Vagina (tissue), 2 donors: ENCODE data around the gene FOXD1.

Experiments
- CTCF ChIP-seq, 3 experiments: fragments of 450-650 bp in 2 of 3; fragments of 200-600 bp in 1 of 3; sonication (generic) in 1 of 3; IDR thresholded peaks; one replicate each; pipeline ENCODE4 v1.5.1; 2017 to 2019; ENCODE audit warnings: antibody characterized with exemption in 3 of 3, mild to moderate bottlenecking in 2 of 3, moderate library complexity in 2 of 3
- POLR2A ChIP-seq, 2 donors: fragments of 450-650 bp; IDR thresholded peaks; one replicate each; pipeline ENCODE4 v1.6.1; 2017; ENCODE audit warnings: antibody characterized with exemption in 2 of 2, mild to moderate bottlenecking in 2 of 2, moderate library complexity in 2 of 2

- no peak for TF ChIP-seq CTCF (IDR thresholded peaks at IDR 0.05)
- no peak for TF ChIP-seq POLR2A (IDR thresholded peaks at IDR 0.05)
Observed at GRCh38 chr5:73495772-73496335, 47.3 kb upstream of the FOXD1 start.
